Adrenal gland (tissue), 5 donors: Measurements from ENCODE around the gene HABP4.

ENCODE experiments used
- POLR2A ChIP-seq, 2 donors: fragments of 450-650 bp; IDR thresholded peaks; one replicate each; pipeline ENCODE4 v1.6.1; 2017; ENCODE audit warnings: antibody characterized with exemption in 2 of 2, mild to moderate bottlenecking in 2 of 2, moderate library complexity in 1 of 2
- TF ChIP-seq, protein P1 (sequence below), 6 experiments: fragments of 450-650 bp in 4 of 6; fragments of 200-600 bp in 2 of 6; sonication (generic) in 1 of 6; IDR thresholded peaks; 1 replicate in 5 of 6; 2 replicates in 1 of 6; pipeline versions ENCODE4 v1.5.1 to v1.8.0; 2016 to 2021; ENCODE audit warnings: antibody characterized with exemption in 6 of 6, mild to moderate bottlenecking in 2 of 6, moderate library complexity in 1 of 6
- donor health status: DM: no; HTN: no; CAD: no.

- TF ChIP-seq, protein P1, sequence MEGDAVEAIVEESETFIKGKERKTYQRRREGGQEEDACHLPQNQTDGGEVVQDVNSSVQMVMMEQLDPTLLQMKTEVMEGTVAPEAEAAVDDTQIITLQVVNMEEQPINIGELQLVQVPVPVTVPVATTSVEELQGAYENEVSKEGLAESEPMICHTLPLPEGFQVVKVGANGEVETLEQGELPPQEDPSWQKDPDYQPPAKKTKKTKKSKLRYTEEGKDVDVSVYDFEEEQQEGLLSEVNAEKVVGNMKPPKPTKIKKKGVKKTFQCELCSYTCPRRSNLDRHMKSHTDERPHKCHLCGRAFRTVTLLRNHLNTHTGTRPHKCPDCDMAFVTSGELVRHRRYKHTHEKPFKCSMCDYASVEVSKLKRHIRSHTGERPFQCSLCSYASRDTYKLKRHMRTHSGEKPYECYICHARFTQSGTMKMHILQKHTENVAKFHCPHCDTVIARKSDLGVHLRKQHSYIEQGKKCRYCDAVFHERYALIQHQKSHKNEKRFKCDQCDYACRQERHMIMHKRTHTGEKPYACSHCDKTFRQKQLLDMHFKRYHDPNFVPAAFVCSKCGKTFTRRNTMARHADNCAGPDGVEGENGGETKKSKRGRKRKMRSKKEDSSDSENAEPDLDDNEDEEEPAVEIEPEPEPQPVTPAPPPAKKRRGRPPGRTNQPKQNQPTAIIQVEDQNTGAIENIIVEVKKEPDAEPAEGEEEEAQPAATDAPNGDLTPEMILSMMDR (IDR thresholded peaks at IDR 0.05): no peak
- TF ChIP-seq POLR2A (IDR thresholded peaks at IDR 0.05): no peak
Observed at GRCh38 chr9:96447406-96447805, 2.6 kb upstream of the HABP4 start.
